Measurements from ENCODE around the gene SUGT1. TPM values are rescaled to one million over a fixed set of nuclear protein-coding genes. Genes with fewer than 3 reads are reported as not detected.

Gene SUGT1
- total RNA-seq, 5 donors from 2014 or later (not counting 1 experiment from before 2014, with no cell fraction given): 28.2 to 33.1 (median 28.6) TPM

DNA sequence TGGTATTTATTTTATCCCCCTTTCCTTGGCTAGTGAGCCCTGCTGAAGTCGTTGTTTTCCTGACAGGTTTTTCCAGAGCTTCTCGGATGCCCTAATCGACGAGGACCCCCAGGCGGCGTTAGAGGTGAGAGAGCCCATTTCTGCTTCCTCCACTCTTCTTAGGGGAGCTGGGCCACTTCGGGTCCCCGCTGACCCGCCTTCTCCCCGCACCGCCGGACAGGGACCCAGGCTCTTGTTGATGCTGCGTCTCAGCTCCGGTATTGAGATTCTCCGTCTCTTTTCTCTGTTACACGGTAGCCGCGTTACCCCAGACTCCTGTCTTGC lies 306 bp downstream of the SUGT1 start:
- H3K27me3 Mint-ChIP-seq: no peaks in the 10 kb centered on the region
- 0% methylated on average over 5 of the region's 18 CpGs for WGBS (ENCODE audit: insufficient coverage)
- no peaks in the 10 kb centered on the region for H3K9me3 ChIP-seq
- ChIA-PET CTCF (interaction anchor here (0.9 to 3.6 kb wide), 13 partner anchors 10 to 315 kb away, joined by 3 to 40 read pairs (median 6); no protein-coding TSS in a partner anchor), POLR2A (interaction anchor here (0.7 to 1.8 kb wide), 5 partner anchors 9 to 1200 kb away, joined by 3 to 11 read pairs (median 4); no protein-coding TSS in a partner anchor)
- peak; percentile 12 to 22 (median 16) for ATAC-seq (replicated peaks in 1 of 4)
- peak overlapping the region; percentile 80 for H3K4me3 ChIP-seq (ENCODE audit: control insufficient read depth in 1 of 2, extremely low read depth in 1 of 2, low read length in 1 of 2)
- no peaks in the 10 kb centered on the region for H3K27me3 ChIP-seq (replicated peaks in 1 of 2; ENCODE audit: control insufficient read depth in 2 of 2, extremely low read depth in 1 of 2, insufficient read depth in 2 of 2, low read length in 1 of 2)
- H3K4me3 Mint-ChIP-seq: no peak overlapping the region
- peak overlapping the region; percentile 89 for H3K27ac ChIP-seq (ENCODE audit: low read length)
- H3K4me1 Mint-ChIP-seq: peaks cover 9 to 14% (median 14%) of the 10 kb centered on the region in 3 donors
- H3K9me3 Mint-ChIP-seq: no peaks in the 10 kb centered on the region
- H3K36me3 Mint-ChIP-seq: peaks cover 14% of the 10 kb centered on the region
- DNase-seq: no peak
- H3K36me3 ChIP-seq (ENCODE audit: control insufficient read depth in 2 of 2, extremely low read depth in 1 of 2, insufficient read depth in 1 of 2, low read length in 1 of 2): peaks cover 0 to 11% of the 10 kb centered on the region in 2 donors
- peaks cover 18 to 22% of the 10 kb centered on the region in 2 experiments for H3K4me1 ChIP-seq (ENCODE audit: control insufficient read depth in 1 of 2, extremely low read depth in 1 of 2, insufficient read depth in 2 of 2, low read length in 2 of 2)
- H3K27ac Mint-ChIP-seq: no peak overlapping the region

DNA sequence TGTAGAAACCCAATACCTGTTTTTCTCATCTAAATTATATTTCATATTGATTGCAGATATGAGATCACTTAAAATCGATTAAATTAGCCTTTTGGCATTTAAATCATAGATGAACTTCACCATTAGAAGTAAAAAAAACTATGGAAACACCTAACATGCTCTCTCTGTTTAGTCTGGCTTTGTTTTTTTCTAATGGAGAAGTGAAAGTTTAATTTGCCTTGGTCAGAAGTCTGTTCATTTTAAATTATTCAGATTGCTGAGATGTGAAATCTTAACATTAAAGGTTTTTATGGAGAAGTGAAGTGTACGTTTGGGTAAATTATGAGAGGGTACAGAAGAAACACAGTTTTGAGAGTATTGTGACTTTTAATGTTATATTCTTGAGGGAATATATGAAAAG lies 6.7 kb downstream of the SUGT1 start:
- Histone ChIP-seq H3K9me3 (no peaks in the 10 kb centered on the region), H3K27ac (ENCODE audit: low read length) (no peak overlapping the region), H3K36me3 (ENCODE audit: control insufficient read depth in 2 of 2, extremely low read depth in 1 of 2, insufficient read depth in 1 of 2, low read length in 1 of 2) (peaks cover 0 to 37% of the 10 kb centered on the region in 2 donors), H3K4me1 (ENCODE audit: control insufficient read depth in 1 of 2, extremely low read depth in 1 of 2, insufficient read depth in 2 of 2, low read length in 2 of 2) (peaks cover 0 to 2% of the 10 kb centered on the region in 2 experiments), H3K4me3 (ENCODE audit: control insufficient read depth in 1 of 2, extremely low read depth in 1 of 2, low read length in 1 of 2) (no peak overlapping the region), H3K27me3 (replicated peaks in 1 of 2; ENCODE audit: control insufficient read depth in 2 of 2, extremely low read depth in 1 of 2, insufficient read depth in 2 of 2, low read length in 1 of 2) (no peaks in the 10 kb centered on the region)
- Mint-ChIP-seq H3K4me3 (no peak overlapping the region), H3K4me1 (peaks cover 1 to 6% (median 6%) of the 10 kb centered on the region in 3 donors), H3K36me3 (peaks cover 26% of the 10 kb centered on the region), H3K27ac (no peak overlapping the region), H3K27me3 (no peaks in the 10 kb centered on the region), H3K9me3 (no peaks in the 10 kb centered on the region)
- WGBS (ENCODE audit: insufficient coverage): no CpG with 5 or more reads among the region's 2 CpGs
- ChIA-PET POLR2A (no interaction called here), CTCF (no interaction called here)
- DNase-seq: no peak
- ATAC-seq (replicated peaks in 1 of 4): no peak

DNA sequence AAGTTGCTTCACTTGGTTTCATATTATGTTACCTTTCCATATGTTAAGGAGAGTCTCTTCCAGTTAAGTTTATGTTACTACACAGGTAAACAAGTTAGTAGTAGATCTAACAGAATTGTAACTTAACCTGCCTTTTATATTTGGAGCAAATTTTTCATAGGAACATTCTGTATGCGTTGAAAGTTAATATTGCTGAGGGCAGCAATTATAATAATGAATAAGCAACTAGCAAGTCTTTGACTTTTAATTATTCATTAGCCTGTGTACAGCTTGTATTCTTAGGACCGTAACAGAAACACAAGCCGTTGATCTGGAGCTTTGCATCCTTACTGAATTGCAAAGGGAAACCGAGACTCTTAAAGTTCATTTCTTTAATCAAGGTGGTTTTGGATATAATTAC lies 11.6 kb downstream of the SUGT1 start:
- WGBS (ENCODE audit: insufficient coverage): 100% methylated on average over 2 of the region's 4 CpGs
- peaks cover 0 to 51% of the 10 kb centered on the region in 2 donors for H3K36me3 ChIP-seq (ENCODE audit: control insufficient read depth in 2 of 2, extremely low read depth in 1 of 2, insufficient read depth in 1 of 2, low read length in 1 of 2)
- H3K27me3 ChIP-seq (replicated peaks in 1 of 2; ENCODE audit: control insufficient read depth in 2 of 2, extremely low read depth in 1 of 2, insufficient read depth in 2 of 2, low read length in 1 of 2): no peaks in the 10 kb centered on the region
- H3K36me3 Mint-ChIP-seq: peaks cover 45% of the 10 kb centered on the region
- DNase-seq (no peak), ATAC-seq (replicated peaks in 1 of 4) (no peak)
- ChIA-PET POLR2A (interaction anchor here in 1 of 2 donors (0.9 to 1.2 kb wide), 2 partner anchors 8 to 48 kb away, joined by 3 to 5 read pairs; no protein-coding TSS in a partner anchor), CTCF (interaction anchor here in 1 of 2 donors (1.7 to 2.4 kb wide), 2 partner anchors 11 to 304 kb away, joined by 9 to 28 read pairs; partner anchors contain the start of gene SUGT1)
- H3K27me3 Mint-ChIP-seq: no peaks in the 10 kb centered on the region
- H3K4me1 ChIP-seq (ENCODE audit: control insufficient read depth in 1 of 2, extremely low read depth in 1 of 2, insufficient read depth in 2 of 2, low read length in 2 of 2): no peaks in the 10 kb centered on the region
- no peak overlapping the region for H3K4me3 ChIP-seq (ENCODE audit: control insufficient read depth in 1 of 2, extremely low read depth in 1 of 2, low read length in 1 of 2)
- no peak overlapping the region for H3K27ac ChIP-seq (ENCODE audit: low read length)
- H3K27ac Mint-ChIP-seq: no peak overlapping the region
- peaks cover 6 to 11% (median 10%) of the 10 kb centered on the region in 3 donors for H3K4me1 Mint-ChIP-seq
- H3K9me3 ChIP-seq: no peaks in the 10 kb centered on the region
- no peaks in the 10 kb centered on the region for H3K9me3 Mint-ChIP-seq
- no peak overlapping the region for H3K4me3 Mint-ChIP-seq

DNA sequence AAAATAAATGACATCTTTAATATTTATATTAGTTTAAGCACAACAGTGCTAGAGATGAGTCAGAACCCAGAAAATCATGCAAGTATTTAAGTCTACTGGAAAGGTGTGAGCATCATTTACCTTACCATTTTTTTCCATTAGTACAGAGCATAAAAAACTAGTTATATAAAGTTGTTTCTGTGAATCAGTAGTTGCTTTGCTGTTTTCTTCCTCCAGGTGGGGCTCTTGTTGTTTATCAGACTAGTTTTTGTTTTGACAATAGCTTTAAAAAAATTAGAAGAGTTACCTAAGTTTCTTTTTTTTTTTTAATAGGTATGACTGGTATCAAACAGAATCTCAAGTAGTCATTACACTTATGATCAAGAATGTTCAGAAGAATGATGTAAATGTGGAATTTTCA lies 12.7 kb downstream of the SUGT1 start:
- peak in 1 of 4 experiments; percentile 19 for ATAC-seq (replicated peaks in 1 of 4)
- Mint-ChIP-seq H3K27me3 (no peaks in the 10 kb centered on the region), H3K27ac (no peak overlapping the region), H3K4me3 (no peak overlapping the region), H3K4me1 (peaks cover 4 to 6% (median 6%) of the 10 kb centered on the region in 3 donors), H3K9me3 (no peaks in the 10 kb centered on the region), H3K36me3 (peaks cover 44% of the 10 kb centered on the region)
- ChIA-PET POLR2A (interaction anchor here (0.6 to 1.2 kb wide), 4 partner anchors 9 to 49 kb away, joined by 3 to 5 read pairs (median 3); no protein-coding TSS in a partner anchor), CTCF (interaction anchor here in 1 of 2 donors (0.7 to 2.4 kb wide), 5 partner anchors 12 to 303 kb away, joined by 3 to 28 read pairs (median 4); partner anchors contain the start of gene SUGT1)
- H3K27me3 ChIP-seq (replicated peaks in 1 of 2; ENCODE audit: control insufficient read depth in 2 of 2, extremely low read depth in 1 of 2, insufficient read depth in 2 of 2, low read length in 1 of 2): no peaks in the 10 kb centered on the region
- H3K27ac ChIP-seq (ENCODE audit: low read length): peak overlapping the region; percentile 21
- H3K36me3 ChIP-seq (ENCODE audit: control insufficient read depth in 2 of 2, extremely low read depth in 1 of 2, insufficient read depth in 1 of 2, low read length in 1 of 2): peaks cover 0 to 52% of the 10 kb centered on the region in 2 donors
- DNase-seq: peak in 2 of 35 experiments; percentile 1 to 48
- H3K4me3 ChIP-seq (ENCODE audit: control insufficient read depth in 1 of 2, extremely low read depth in 1 of 2, low read length in 1 of 2): no peak overlapping the region
- H3K4me1 ChIP-seq (ENCODE audit: control insufficient read depth in 1 of 2, extremely low read depth in 1 of 2, insufficient read depth in 2 of 2, low read length in 2 of 2): no peaks in the 10 kb centered on the region
- H3K9me3 ChIP-seq: no peaks in the 10 kb centered on the region

DNA sequence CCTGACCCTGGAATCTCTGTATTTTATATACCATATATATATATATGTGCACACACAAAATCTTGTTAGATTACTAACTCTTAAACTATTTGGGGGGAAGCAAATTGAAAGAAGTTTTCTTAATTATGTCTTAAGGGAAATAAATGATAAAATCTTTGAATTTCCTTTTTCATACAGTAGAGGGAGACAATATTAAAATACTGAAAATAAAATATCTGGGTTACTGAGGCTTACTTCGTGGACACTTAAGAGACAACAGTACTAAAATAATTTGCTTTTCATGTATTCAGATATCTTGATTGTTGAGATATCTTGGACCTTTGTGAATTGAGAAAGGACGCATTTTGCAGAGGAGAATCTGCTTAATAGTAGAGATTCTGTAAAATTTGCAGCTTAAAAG lies 17.0 kb downstream of the SUGT1 start:
- Histone ChIP-seq H3K9me3 (no peaks in the 10 kb centered on the region), H3K4me1 (ENCODE audit: control insufficient read depth in 1 of 2, extremely low read depth in 1 of 2, insufficient read depth in 2 of 2, low read length in 2 of 2) (no peaks in the 10 kb centered on the region), H3K27me3 (replicated peaks in 1 of 2; ENCODE audit: control insufficient read depth in 2 of 2, extremely low read depth in 1 of 2, insufficient read depth in 2 of 2, low read length in 1 of 2) (no peaks in the 10 kb centered on the region), H3K4me3 (ENCODE audit: control insufficient read depth in 1 of 2, extremely low read depth in 1 of 2, low read length in 1 of 2) (no peak overlapping the region), H3K27ac (ENCODE audit: low read length) (no peak overlapping the region), H3K36me3 (ENCODE audit: control insufficient read depth in 2 of 2, extremely low read depth in 1 of 2, insufficient read depth in 1 of 2, low read length in 1 of 2) (peaks cover 0 to 29% of the 10 kb centered on the region in 2 donors)
- POLR2A ChIA-PET: no interaction called here
- Mint-ChIP-seq H3K4me1 (peaks cover 6 to 13% (median 10%) of the 10 kb centered on the region in 3 donors), H3K27ac (no peak overlapping the region), H3K36me3 (peaks cover 43% of the 10 kb centered on the region), H3K4me3 (no peak overlapping the region), H3K9me3 (no peaks in the 10 kb centered on the region), H3K27me3 (no peaks in the 10 kb centered on the region)
- CTCF ChIA-PET: no interaction called here
- DNase-seq (no peak), ATAC-seq (replicated peaks in 1 of 4) (no peak)
- WGBS (ENCODE audit: insufficient coverage): no CpG with 5 or more reads among the region's 2 CpGs

DNA sequence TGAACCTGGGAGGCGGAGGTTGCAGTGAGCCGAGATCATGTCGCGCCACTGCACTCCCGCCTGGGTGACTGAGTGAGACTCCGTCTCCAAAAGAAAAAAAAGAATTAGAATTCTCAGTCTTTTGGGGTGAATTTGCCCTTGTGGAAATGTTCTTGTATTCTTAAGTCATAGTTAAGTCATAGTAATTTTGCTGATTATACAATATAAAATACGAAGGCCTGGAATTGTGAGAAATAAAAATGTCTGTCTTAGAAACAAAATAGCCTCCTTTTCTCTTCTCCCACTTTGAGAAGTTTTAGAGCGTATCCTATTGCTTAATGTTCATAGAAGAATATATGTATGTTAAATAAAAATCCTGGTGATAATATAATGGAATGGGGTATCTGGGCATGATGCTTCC lies 18.1 kb downstream of the SUGT1 start:
- H3K4me3 ChIP-seq (ENCODE audit: control insufficient read depth in 1 of 2, extremely low read depth in 1 of 2, low read length in 1 of 2): no peak overlapping the region
- no peaks in the 10 kb centered on the region for H3K27me3 Mint-ChIP-seq
- H3K4me1 ChIP-seq (ENCODE audit: control insufficient read depth in 1 of 2, extremely low read depth in 1 of 2, insufficient read depth in 2 of 2, low read length in 2 of 2): no peaks in the 10 kb centered on the region
- POLR2A ChIA-PET: no interaction called here
- no peaks in the 10 kb centered on the region for H3K9me3 Mint-ChIP-seq
- no peaks in the 10 kb centered on the region for H3K9me3 ChIP-seq
- CTCF ChIA-PET: interaction anchor here in 1 of 2 donors (0.6 kb wide), 1 partner anchor 18 kb away, joined by 3 read pairs; the partner anchor contains the start of gene SUGT1
- H3K27ac Mint-ChIP-seq: no peak overlapping the region
- no peak overlapping the region for H3K27ac ChIP-seq (ENCODE audit: low read length)
- H3K27me3 ChIP-seq (replicated peaks in 1 of 2; ENCODE audit: control insufficient read depth in 2 of 2, extremely low read depth in 1 of 2, insufficient read depth in 2 of 2, low read length in 1 of 2): no peaks in the 10 kb centered on the region
- peaks cover 41% of the 10 kb centered on the region for H3K36me3 Mint-ChIP-seq
- H3K4me3 Mint-ChIP-seq: no peak overlapping the region
- 100% methylated on average over 5 of the region's 8 CpGs for WGBS (ENCODE audit: insufficient coverage)
- no peak for DNase-seq
- peaks cover 6 to 16% (median 12%) of the 10 kb centered on the region in 3 donors for H3K4me1 Mint-ChIP-seq
- peaks cover 4 to 25% of the 10 kb centered on the region in 2 donors for H3K36me3 ChIP-seq (ENCODE audit: control insufficient read depth in 2 of 2, extremely low read depth in 1 of 2, insufficient read depth in 1 of 2, low read length in 1 of 2)
- no peak for ATAC-seq (replicated peaks in 1 of 4)
